Smooth muscle cell (in vitro differentiated cells): ENCODE results near the gene RIPK4. TPM values are rescaled to one million over a fixed set of nuclear protein-coding genes. Genes with fewer than 3 reads are reported as not detected.
"Not testable (repeated sequence)": the region's sequence is repeated elsewhere in the genome, so short reads cannot be mapped to it uniquely, and the experiment has no call there.

ENCODE experiments used
- DNase-seq: peaks from one replicate; lab custom pipeline; 2025; ENCODE audit not compliant: unreplicated experiment; lab: John Stamatoyannopoulos, UW
- H2AFZ ChIP-seq: fragments of 200-600 bp; sonication (generic); 2 replicates; pipeline ENCODE4 v1.6.0; 2016; ENCODE audit warnings: antibody characterized with exemption, low read depth, mild to moderate bottlenecking
- H3F3A ChIP-seq: fragments of 200-600 bp; sonication (generic); 2 replicates; pipeline ENCODE4 v1.6.0; 2017; ENCODE audit warnings: antibody characterized with exemption, low read depth
- H3K27ac ChIP-seq: fragments of 200-600 bp; sonication (generic); 2 replicates; pipeline ENCODE4 v1.5.1; 2016; ENCODE audit warnings: low read depth, mild to moderate bottlenecking
- H3K27me3 ChIP-seq: fragments of 200-600 bp; sonication (generic); 2 replicates; pipeline ENCODE4 v1.6.1; 2016; ENCODE audit warnings: low read depth, mild to moderate bottlenecking
- H3K36me3 ChIP-seq: fragments of 200-600 bp; sonication (generic); 2 replicates; pipeline ENCODE4 v1.5.1; 2016; ENCODE audit warnings: low read depth
- H3K4me1 ChIP-seq: fragments of 200-600 bp; sonication (generic); 2 replicates; pipeline ENCODE4 v1.5.1; 2016; ENCODE audit warnings: low read depth
- H3K4me2 ChIP-seq: fragments of 200-600 bp; sonication (generic); 2 replicates; pipeline ENCODE4 v1.6.0; 2016; ENCODE audit warnings: mild to moderate bottlenecking
- H3K4me3 ChIP-seq: fragments of 200-600 bp; sonication (generic); 2 replicates; pipeline ENCODE4 v1.5.1; 2016; ENCODE audit warnings: mild to moderate bottlenecking
- H3K79me2 ChIP-seq: fragments of 200-600 bp; sonication (generic); 2 replicates; pipeline ENCODE4 v1.6.0; 2016; ENCODE audit warnings: low read depth, mild to moderate bottlenecking
- H3K9ac ChIP-seq: fragments of 200-600 bp; sonication (generic); 2 replicates; pipeline ENCODE4 v1.6.0; 2016; ENCODE audit warnings: low read depth
- H3K9me3 ChIP-seq: fragments of 200-600 bp; sonication (generic); replicated peaks from 2 replicates; pipeline ENCODE4 v1.5.1; 2016; ENCODE audit warnings: low read depth
- H4K20me1 ChIP-seq: fragments of 200-600 bp; sonication (generic); 2 replicates; pipeline ENCODE4 v1.6.0; 2016; ENCODE audit warnings: low read depth
- WGBS: methylation state at CpG from one replicate; pipeline ENCODE4 v1.1.7; 2016; ENCODE audit warnings: low lambda C conversion rate; 5-methylcytosine and 5-hydroxymethylcytosine counted together
- polyA plus RNA-seq: library from polyadenylated mRNA; unstranded; fragments of >200 nt; fragmentation: Nextera tagmentation; extraction: Ambion mirVana; gene quantifications from 2 replicates; pipeline ENCODE4 v1.2.1, GENCODE V29; 2016
- total RNA-seq: library from RNA; depleted of rRNA; stranded (reverse); fragments of >200 nt; gene quantifications from 2 replicates; pipeline ENCODE4 v1.2.3, GENCODE V29; 2014
- TF ChIP-seq, protein P1 (sequence below): fragments of 200-600 bp; sonication (generic); IDR thresholded peaks from 2 replicates; pipeline ENCODE4 v1.5.1; 2017; ENCODE audit warnings: borderline replicate concordance, mild to moderate bottlenecking, antibody characterized with exemption; ENCODE audit not compliant: insufficient read depth, poor library complexity, severe bottlenecking

RIPK4 gene
- total and polyA plus RNA-seq, 2 experiments from 2014 or later = 1.1 to 3.7 TPM

- Histone ChIP-seq H3K4me2 (peak overlapping the region; percentile 51), H3K4me3 (no peak overlapping the region), H3K9me3 (no peaks in the 10 kb centered on the region), H3K4me1 (peaks cover 10% of the 10 kb centered on the region), H2AFZ (peak overlapping the region; percentile 41), H3K36me3 (no peaks in the 10 kb centered on the region), H4K20me1 (no peaks in the 10 kb centered on the region), H3K79me2 (no peaks in the 10 kb centered on the region), H3K27ac (no peak overlapping the region), H3K9ac (no peak overlapping the region), H3K27me3 (no peaks in the 10 kb centered on the region), H3F3A (no peaks in the 10 kb centered on the region)
- DNase-seq = no peak
- TF ChIP-seq, protein P1, sequence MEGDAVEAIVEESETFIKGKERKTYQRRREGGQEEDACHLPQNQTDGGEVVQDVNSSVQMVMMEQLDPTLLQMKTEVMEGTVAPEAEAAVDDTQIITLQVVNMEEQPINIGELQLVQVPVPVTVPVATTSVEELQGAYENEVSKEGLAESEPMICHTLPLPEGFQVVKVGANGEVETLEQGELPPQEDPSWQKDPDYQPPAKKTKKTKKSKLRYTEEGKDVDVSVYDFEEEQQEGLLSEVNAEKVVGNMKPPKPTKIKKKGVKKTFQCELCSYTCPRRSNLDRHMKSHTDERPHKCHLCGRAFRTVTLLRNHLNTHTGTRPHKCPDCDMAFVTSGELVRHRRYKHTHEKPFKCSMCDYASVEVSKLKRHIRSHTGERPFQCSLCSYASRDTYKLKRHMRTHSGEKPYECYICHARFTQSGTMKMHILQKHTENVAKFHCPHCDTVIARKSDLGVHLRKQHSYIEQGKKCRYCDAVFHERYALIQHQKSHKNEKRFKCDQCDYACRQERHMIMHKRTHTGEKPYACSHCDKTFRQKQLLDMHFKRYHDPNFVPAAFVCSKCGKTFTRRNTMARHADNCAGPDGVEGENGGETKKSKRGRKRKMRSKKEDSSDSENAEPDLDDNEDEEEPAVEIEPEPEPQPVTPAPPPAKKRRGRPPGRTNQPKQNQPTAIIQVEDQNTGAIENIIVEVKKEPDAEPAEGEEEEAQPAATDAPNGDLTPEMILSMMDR = no peak
- 47% methylated on average over 32 of the region's 33 CpGs for WGBS
Observed at GRCh38 chr21:41725421-41726031, 41.3 kb downstream of the RIPK4 start.

GRCh38 chr21:41723835-41724234 is 43.0 kb downstream of the RIPK4 start:
- H3K27me3 ChIP-seq, H3K9ac ChIP-seq, H3K27ac ChIP-seq, H3K4me1 ChIP-seq, H3K4me2 ChIP-seq, H3K9me3 ChIP-seq, H3K4me3 ChIP-seq, H4K20me1 ChIP-seq, H3F3A ChIP-seq, DNase-seq, H3K36me3 ChIP-seq, H3K79me2 ChIP-seq, H2AFZ ChIP-seq: not testable (repeated sequence)
- 91% methylated on average over 9 of the region's 9 CpGs for WGBS

DNA sequence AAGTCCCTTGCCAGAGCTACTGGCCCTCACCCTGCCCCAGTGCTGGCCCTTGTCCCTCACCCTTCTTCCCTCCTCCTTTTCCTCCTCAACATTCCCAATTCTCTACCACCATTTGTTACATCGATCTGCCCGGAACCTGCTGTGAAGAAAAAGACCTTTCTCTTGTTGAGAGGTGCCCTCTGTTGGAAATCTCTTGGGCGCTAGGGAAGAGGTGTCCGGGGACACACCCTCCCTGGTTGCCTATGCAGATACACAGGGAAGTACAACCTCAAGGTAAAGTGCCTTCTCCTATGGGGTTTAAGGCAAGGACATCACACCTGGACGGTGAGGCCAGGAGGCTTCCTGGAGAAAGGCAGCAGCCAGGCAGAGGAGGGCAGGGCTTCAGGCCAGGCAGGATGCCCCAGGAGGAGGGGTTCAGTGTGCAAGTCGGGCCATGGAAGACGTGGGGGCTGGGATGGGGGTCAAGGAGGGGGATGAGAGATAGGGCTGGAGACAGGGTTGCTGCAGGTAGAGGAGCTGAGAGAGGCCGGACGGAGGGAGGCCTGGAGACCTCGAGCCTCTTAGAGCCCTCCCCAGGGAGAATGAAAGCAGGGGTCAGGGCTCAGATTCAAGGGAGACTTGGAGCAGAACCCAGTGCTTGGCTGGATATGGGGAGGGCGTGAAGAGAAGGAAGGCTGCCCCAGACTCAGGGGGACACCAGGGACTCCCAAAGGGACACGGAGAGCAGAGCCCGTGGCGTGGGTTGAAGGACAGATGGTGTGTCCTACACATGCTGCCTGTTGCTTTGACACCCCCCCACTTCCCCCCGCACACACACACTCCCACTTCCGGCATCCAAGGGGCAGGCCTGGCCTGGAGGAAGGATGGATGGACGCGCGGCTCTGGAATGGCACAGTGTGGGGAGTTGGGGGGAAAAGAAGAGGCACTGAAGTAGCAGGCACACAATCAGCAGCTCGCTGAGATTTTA is 44.5 kb downstream of the RIPK4 start:
- no peak overlapping the region for H2AFZ ChIP-seq
- H3K79me2 ChIP-seq = no peaks in the 10 kb centered on the region
- WGBS = 81% methylated on average over 20 of the region's 20 CpGs
- no peaks in the 10 kb centered on the region for H3K9me3 ChIP-seq
- no peak for DNase-seq
- H3F3A ChIP-seq = no peaks in the 10 kb centered on the region
- H3K27ac ChIP-seq = no peak overlapping the region
- TF ChIP-seq, protein P1 = no peak
- H3K27me3 ChIP-seq = no peaks in the 10 kb centered on the region
- no peak overlapping the region for H3K4me2 ChIP-seq
- H4K20me1 ChIP-seq = no peaks in the 10 kb centered on the region
- H3K4me1 ChIP-seq = peaks cover 9% of the 10 kb centered on the region
- no peak overlapping the region for H3K9ac ChIP-seq
- H3K4me3 ChIP-seq = no peak overlapping the region
- no peaks in the 10 kb centered on the region for H3K36me3 ChIP-seq

GRCh38 chr21:41720250-41720649 is 46.6 kb downstream of the RIPK4 start:
- H3K4me2 ChIP-seq = no peak overlapping the region
- no peak for DNase-seq
- H3K4me1 ChIP-seq = no peaks in the 10 kb centered on the region
- H4K20me1 ChIP-seq = no peaks in the 10 kb centered on the region
- no peaks in the 10 kb centered on the region for H3K9me3 ChIP-seq
- H3K4me3 ChIP-seq = no peak overlapping the region
- TF ChIP-seq, protein P1 = no peak
- 89% methylated on average over 2 of the region's 2 CpGs for WGBS
- H3F3A ChIP-seq = no peaks in the 10 kb centered on the region
- H3K36me3 ChIP-seq = no peaks in the 10 kb centered on the region
- no peaks in the 10 kb centered on the region for H3K27me3 ChIP-seq
- no peak overlapping the region for H2AFZ ChIP-seq
- no peaks in the 10 kb centered on the region for H3K79me2 ChIP-seq
- H3K9ac ChIP-seq = no peak overlapping the region
- H3K27ac ChIP-seq = no peak overlapping the region
